ENCODE measurements around the gene SMCO1. TPM values are rescaled to one million over a fixed set of nuclear protein-coding genes. Genes with fewer than 3 reads are reported as not detected.
"Not testable (repeated sequence)": the region's sequence is repeated elsewhere in the genome, so short reads cannot be mapped to it uniquely, and the experiment has no call there.

The SMCO1 gene
- total RNA-seq, 1 donor from 2014 or later: not detected

DNA sequence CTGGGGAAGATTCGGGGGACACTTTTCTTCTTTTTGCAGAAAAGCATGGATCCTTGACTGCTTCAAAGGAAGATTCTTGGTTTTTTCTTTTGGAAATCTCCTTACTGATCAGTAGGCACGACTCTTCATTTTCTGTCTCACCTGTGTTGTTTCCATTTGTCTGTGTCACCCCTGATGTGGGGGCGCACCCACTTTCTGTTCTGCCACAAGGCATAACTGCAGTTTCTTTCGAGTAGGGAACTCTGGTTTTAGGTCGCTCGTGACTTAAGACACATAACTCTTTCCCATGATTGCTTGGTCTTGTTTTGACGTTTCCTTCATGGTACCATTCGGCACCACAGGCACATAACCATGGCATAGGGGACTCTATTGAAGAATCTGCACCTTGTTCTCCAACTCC is 42.9 kb downstream of the SMCO1 start:
- no peaks in the 10 kb centered on the region for H3K27me3 ChIP-seq (ENCODE audit: control insufficient read depth, insufficient read depth, low read length)
- peaks cover 5% of the 10 kb centered on the region for H3K36me3 ChIP-seq (ENCODE audit: control insufficient read depth, insufficient read depth, low read length)
- TF ChIP-seq, protein P1, sequence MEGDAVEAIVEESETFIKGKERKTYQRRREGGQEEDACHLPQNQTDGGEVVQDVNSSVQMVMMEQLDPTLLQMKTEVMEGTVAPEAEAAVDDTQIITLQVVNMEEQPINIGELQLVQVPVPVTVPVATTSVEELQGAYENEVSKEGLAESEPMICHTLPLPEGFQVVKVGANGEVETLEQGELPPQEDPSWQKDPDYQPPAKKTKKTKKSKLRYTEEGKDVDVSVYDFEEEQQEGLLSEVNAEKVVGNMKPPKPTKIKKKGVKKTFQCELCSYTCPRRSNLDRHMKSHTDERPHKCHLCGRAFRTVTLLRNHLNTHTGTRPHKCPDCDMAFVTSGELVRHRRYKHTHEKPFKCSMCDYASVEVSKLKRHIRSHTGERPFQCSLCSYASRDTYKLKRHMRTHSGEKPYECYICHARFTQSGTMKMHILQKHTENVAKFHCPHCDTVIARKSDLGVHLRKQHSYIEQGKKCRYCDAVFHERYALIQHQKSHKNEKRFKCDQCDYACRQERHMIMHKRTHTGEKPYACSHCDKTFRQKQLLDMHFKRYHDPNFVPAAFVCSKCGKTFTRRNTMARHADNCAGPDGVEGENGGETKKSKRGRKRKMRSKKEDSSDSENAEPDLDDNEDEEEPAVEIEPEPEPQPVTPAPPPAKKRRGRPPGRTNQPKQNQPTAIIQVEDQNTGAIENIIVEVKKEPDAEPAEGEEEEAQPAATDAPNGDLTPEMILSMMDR (IDR thresholded peaks at IDR 0.05; ENCODE audit: insufficient read depth, low read length, severe bottlenecking): no peak
- no peak for DNase-seq (ENCODE audit: low read depth)
- no peak for FAIRE-seq
- H3K4me3 ChIP-seq (ENCODE audit: low read depth, low read length): no peak overlapping the region

DNA sequence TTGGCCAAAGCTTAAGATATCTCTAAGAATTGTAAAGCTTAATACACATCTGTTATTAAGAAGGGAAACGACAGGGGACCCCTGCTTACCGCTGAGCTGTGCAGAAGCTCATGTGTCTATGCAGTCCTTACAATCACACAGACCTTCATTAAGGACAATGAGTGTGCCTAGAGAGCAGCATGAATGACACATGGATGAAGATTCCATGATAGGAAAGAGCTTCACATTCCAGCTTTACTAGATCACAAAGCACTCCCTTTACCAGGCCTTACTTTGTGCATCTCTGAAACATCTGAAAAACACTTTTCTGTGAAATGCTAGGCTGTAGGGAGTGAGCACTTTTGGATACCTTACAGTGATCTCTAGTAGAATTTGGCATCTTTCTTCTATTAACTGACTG is 43.6 kb downstream of the SMCO1 start:
- FAIRE-seq: no peak
- no peak for DNase-seq (ENCODE audit: low read depth)
- Histone ChIP-seq H3K27me3 (ENCODE audit: control insufficient read depth, insufficient read depth, low read length) (no peaks in the 10 kb centered on the region), H3K4me3 (ENCODE audit: low read depth, low read length) (no peak overlapping the region), H3K36me3 (ENCODE audit: control insufficient read depth, insufficient read depth, low read length) (peaks cover 5% of the 10 kb centered on the region)
- TF ChIP-seq, protein P1 (IDR thresholded peaks at IDR 0.05; ENCODE audit: insufficient read depth, low read length, severe bottlenecking): no peak

- H3K4me3 ChIP-seq (ENCODE audit: low read depth, low read length); H3K36me3 ChIP-seq (ENCODE audit: control insufficient read depth, insufficient read depth, low read length); H3K27me3 ChIP-seq (ENCODE audit: control insufficient read depth, insufficient read depth, low read length); DNase-seq (ENCODE audit: low read depth); FAIRE-seq: not testable (repeated sequence)
Observed at GRCh38 chr3:196470182-196470581, 45.0 kb downstream of the SMCO1 start.

- no peaks in the 10 kb centered on the region for H3K36me3 ChIP-seq (ENCODE audit: control insufficient read depth, insufficient read depth, low read length)
- TF ChIP-seq, protein P1 (IDR thresholded peaks at IDR 0.05; ENCODE audit: insufficient read depth, low read length, severe bottlenecking): no peak
- no peak overlapping the region for H3K4me3 ChIP-seq (ENCODE audit: low read depth, low read length)
- H3K27me3 ChIP-seq (ENCODE audit: control insufficient read depth, insufficient read depth, low read length): no peaks in the 10 kb centered on the region
- DNase-seq (ENCODE audit: low read depth) (no peak), FAIRE-seq (no peak)
Observed at GRCh38 chr3:196463804-196464203, 51.3 kb downstream of the SMCO1 start.

DNA sequence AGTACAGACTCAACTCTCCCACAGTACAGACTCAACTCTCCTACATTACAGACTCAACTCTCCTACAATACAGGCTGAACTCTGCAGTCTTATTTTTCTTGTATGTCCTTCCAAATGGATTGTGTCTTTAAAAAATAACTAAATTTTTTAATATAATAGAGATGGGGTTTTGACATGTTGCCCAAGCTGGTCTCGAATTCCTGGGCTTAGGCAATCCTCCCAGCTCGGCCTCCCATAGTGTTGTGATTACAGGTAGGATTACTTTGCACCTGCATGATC is 51.7 kb downstream of the SMCO1 start:
- DNase-seq (ENCODE audit: low read depth) (no peak), FAIRE-seq (no peak)
- TF ChIP-seq, protein P1 (IDR thresholded peaks at IDR 0.05; ENCODE audit: insufficient read depth, low read length, severe bottlenecking): no peak
- H3K4me3 ChIP-seq (ENCODE audit: low read depth, low read length): no peak overlapping the region
- no peaks in the 10 kb centered on the region for H3K36me3 ChIP-seq (ENCODE audit: control insufficient read depth, insufficient read depth, low read length)
- H3K27me3 ChIP-seq (ENCODE audit: control insufficient read depth, insufficient read depth, low read length): no peaks in the 10 kb centered on the region

GRCh38 chr3:196462680-196463477 is 52.3 kb downstream of the SMCO1 start:
- not testable (repeated sequence) for FAIRE-seq; H3K27me3 ChIP-seq (ENCODE audit: control insufficient read depth, insufficient read depth, low read length); H3K4me3 ChIP-seq (ENCODE audit: low read depth, low read length); H3K36me3 ChIP-seq (ENCODE audit: control insufficient read depth, insufficient read depth, low read length); DNase-seq (ENCODE audit: low read depth)

DNA sequence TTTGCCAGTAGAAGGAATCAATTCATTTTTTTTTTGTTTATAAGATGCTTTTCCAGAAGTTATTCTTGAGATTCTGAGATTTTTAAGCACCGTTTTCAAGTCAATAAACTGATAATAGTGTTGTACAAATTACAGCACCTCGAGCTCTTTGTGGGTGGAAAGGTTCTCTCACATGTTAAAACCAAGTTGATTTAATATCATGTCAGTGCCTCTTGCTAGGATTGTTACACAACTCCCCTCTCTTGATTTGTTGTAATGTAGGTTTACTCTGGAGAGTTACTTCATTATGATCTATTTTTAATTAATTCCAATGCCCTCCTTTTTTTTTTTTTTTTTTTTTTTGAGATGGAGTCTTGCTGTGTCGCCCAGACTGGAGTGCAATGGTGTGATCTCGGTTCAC is 57.1 kb downstream of the SMCO1 start:
- Histone ChIP-seq H3K36me3 (ENCODE audit: control insufficient read depth, insufficient read depth, low read length) (no peaks in the 10 kb centered on the region), H3K4me3 (ENCODE audit: low read depth, low read length) (no peak overlapping the region), H3K27me3 (ENCODE audit: control insufficient read depth, insufficient read depth, low read length) (no peaks in the 10 kb centered on the region)
- no peak for DNase-seq (ENCODE audit: low read depth)
- FAIRE-seq: no peak
- TF ChIP-seq, protein P1 (IDR thresholded peaks at IDR 0.05; ENCODE audit: insufficient read depth, low read length, severe bottlenecking): no peak

DNA sequence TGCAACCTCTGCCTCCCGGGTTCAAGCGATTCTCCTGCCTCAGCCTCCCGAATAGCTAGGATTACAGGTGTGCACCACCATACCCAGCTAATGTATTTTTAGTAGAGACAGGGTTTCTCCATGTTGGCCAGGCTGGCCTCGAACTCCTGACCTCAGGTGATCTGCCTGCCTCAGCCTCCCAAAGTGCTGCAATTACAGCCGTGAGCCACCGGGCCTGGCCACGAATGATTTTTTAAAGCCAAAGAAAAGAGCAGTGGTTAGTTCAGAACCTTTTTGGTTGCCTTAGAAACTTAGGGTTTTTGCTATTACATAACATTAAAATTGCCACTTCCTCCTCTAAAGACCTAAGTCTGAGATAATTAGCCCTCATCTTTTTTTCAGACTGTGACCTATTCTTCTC is 57.7 kb downstream of the SMCO1 start:
- FAIRE-seq; DNase-seq (ENCODE audit: low read depth); H3K36me3 ChIP-seq (ENCODE audit: control insufficient read depth, insufficient read depth, low read length); H3K4me3 ChIP-seq (ENCODE audit: low read depth, low read length); H3K27me3 ChIP-seq (ENCODE audit: control insufficient read depth, insufficient read depth, low read length): not testable (repeated sequence)

All from bronchial epithelial cell (primary cell).